ENCODE results near the gene FGD5.

FGD5 gene

GRCh38 chr3:14810801-14811661 is 7.7 kb upstream of the FGD5 start:
- Histone ChIP-seq H3K9ac (ENCODE audit: low read length) (peak overlapping the region; percentile 54), H3K4me3 (ENCODE audit: low read length) (peak overlapping the region; percentile 2), H3K36me3 (ENCODE audit: control insufficient read depth, insufficient read depth, low read length) (no peaks in the 10 kb centered on the region), H3K27me3 (ENCODE audit: control insufficient read depth, insufficient read depth, low read length) (peaks cover 49% of the 10 kb centered on the region), H3K4me1 (ENCODE audit: control insufficient read depth, insufficient read depth, low read length) (peaks cover 19% of the 10 kb centered on the region), H3K9me3 (ENCODE audit: control insufficient read depth, low read length) (no peaks in the 10 kb centered on the region)

GRCh38 chr3:14811684-14812083 is 7.1 kb upstream of the FGD5 start:
- H3K4me1 ChIP-seq (ENCODE audit: control insufficient read depth, insufficient read depth, low read length) = peaks cover 13% of the 10 kb centered on the region
- H3K4me3 ChIP-seq (ENCODE audit: low read length) = no peak overlapping the region
- H3K36me3 ChIP-seq (ENCODE audit: control insufficient read depth, insufficient read depth, low read length) = no peaks in the 10 kb centered on the region
- peak overlapping the region; percentile 54 for H3K9ac ChIP-seq (ENCODE audit: low read length)
- H3K9me3 ChIP-seq (ENCODE audit: control insufficient read depth, low read length) = no peaks in the 10 kb centered on the region
- peaks cover 51% of the 10 kb centered on the region for H3K27me3 ChIP-seq (ENCODE audit: control insufficient read depth, insufficient read depth, low read length)

- no peak overlapping the region for H3K4me3 ChIP-seq (ENCODE audit: low read length)
- H3K27me3 ChIP-seq (ENCODE audit: control insufficient read depth, insufficient read depth, low read length) = peaks cover 51% of the 10 kb centered on the region
- peaks cover 7% of the 10 kb centered on the region for H3K4me1 ChIP-seq (ENCODE audit: control insufficient read depth, insufficient read depth, low read length)
- H3K9me3 ChIP-seq (ENCODE audit: control insufficient read depth, low read length) = no peaks in the 10 kb centered on the region
- no peaks in the 10 kb centered on the region for H3K36me3 ChIP-seq (ENCODE audit: control insufficient read depth, insufficient read depth, low read length)
- H3K9ac ChIP-seq (ENCODE audit: low read length) = no peak overlapping the region
These were observed 6.5 kb upstream of the FGD5 start for GRCh38 chr3:14812196-14812790.

- no peak overlapping the region for H3K9ac ChIP-seq (ENCODE audit: low read length)
- H3K36me3 ChIP-seq (ENCODE audit: control insufficient read depth, insufficient read depth, low read length) = no peaks in the 10 kb centered on the region
- H3K9me3 ChIP-seq (ENCODE audit: control insufficient read depth, low read length) = no peaks in the 10 kb centered on the region
- H3K4me3 ChIP-seq (ENCODE audit: low read length) = no peak overlapping the region
- H3K4me1 ChIP-seq (ENCODE audit: control insufficient read depth, insufficient read depth, low read length) = peaks cover 7% of the 10 kb centered on the region
- H3K27me3 ChIP-seq (ENCODE audit: control insufficient read depth, insufficient read depth, low read length) = peaks cover 37% of the 10 kb centered on the region
These were observed 4.3 kb upstream of the FGD5 start for GRCh38 chr3:14814411-14814871.

GRCh38 chr3:14816359-14816758 is 2.4 kb upstream of the FGD5 start:
- Histone ChIP-seq H3K4me1 (ENCODE audit: control insufficient read depth, insufficient read depth, low read length) (no peaks in the 10 kb centered on the region), H3K9me3 (ENCODE audit: control insufficient read depth, low read length) (no peaks in the 10 kb centered on the region), H3K27me3 (ENCODE audit: control insufficient read depth, insufficient read depth, low read length) (peaks cover 22% of the 10 kb centered on the region), H3K9ac (ENCODE audit: low read length) (no peak overlapping the region), H3K4me3 (ENCODE audit: low read length) (no peak overlapping the region), H3K36me3 (ENCODE audit: control insufficient read depth, insufficient read depth, low read length) (no peaks in the 10 kb centered on the region)

GRCh38 chr3:14819671-14820070 is 909 bp downstream of the FGD5 start:
- H3K4me3 ChIP-seq (ENCODE audit: low read length) = no peak overlapping the region
- no peak overlapping the region for H3K9ac ChIP-seq (ENCODE audit: low read length)
- H3K9me3 ChIP-seq (ENCODE audit: control insufficient read depth, low read length) = no peaks in the 10 kb centered on the region
- no peaks in the 10 kb centered on the region for H3K36me3 ChIP-seq (ENCODE audit: control insufficient read depth, insufficient read depth, low read length)
- H3K27me3 ChIP-seq (ENCODE audit: control insufficient read depth, insufficient read depth, low read length) = peaks cover 7% of the 10 kb centered on the region
- no peaks in the 10 kb centered on the region for H3K4me1 ChIP-seq (ENCODE audit: control insufficient read depth, insufficient read depth, low read length)

GRCh38 chr3:14820156-14820555 is 1.4 kb downstream of the FGD5 start:
- Histone ChIP-seq H3K36me3 (ENCODE audit: control insufficient read depth, insufficient read depth, low read length) (no peaks in the 10 kb centered on the region), H3K4me3 (ENCODE audit: low read length) (no peak overlapping the region), H3K4me1 (ENCODE audit: control insufficient read depth, insufficient read depth, low read length) (no peaks in the 10 kb centered on the region), H3K27me3 (ENCODE audit: control insufficient read depth, insufficient read depth, low read length) (peaks cover 7% of the 10 kb centered on the region), H3K9ac (ENCODE audit: low read length) (no peak overlapping the region), H3K9me3 (ENCODE audit: control insufficient read depth, low read length) (no peaks in the 10 kb centered on the region)

- no peaks in the 10 kb centered on the region for H3K4me1 ChIP-seq (ENCODE audit: control insufficient read depth, insufficient read depth, low read length)
- no peak overlapping the region for H3K4me3 ChIP-seq (ENCODE audit: low read length)
- H3K9me3 ChIP-seq (ENCODE audit: control insufficient read depth, low read length) = no peaks in the 10 kb centered on the region
- H3K27me3 ChIP-seq (ENCODE audit: control insufficient read depth, insufficient read depth, low read length) = peaks cover 5% of the 10 kb centered on the region
- H3K9ac ChIP-seq (ENCODE audit: low read length) = no peak overlapping the region
- no peaks in the 10 kb centered on the region for H3K36me3 ChIP-seq (ENCODE audit: control insufficient read depth, insufficient read depth, low read length)
These were observed 2.4 kb downstream of the FGD5 start for GRCh38 chr3:14821151-14821550.

GRCh38 chr3:14822134-14822533 is 3.4 kb downstream of the FGD5 start:
- Histone ChIP-seq H3K4me3 (ENCODE audit: low read length) (no peak overlapping the region), H3K9ac (ENCODE audit: low read length) (no peak overlapping the region), H3K27me3 (ENCODE audit: control insufficient read depth, insufficient read depth, low read length) (peaks cover 4% of the 10 kb centered on the region), H3K36me3 (ENCODE audit: control insufficient read depth, insufficient read depth, low read length) (no peaks in the 10 kb centered on the region), H3K4me1 (ENCODE audit: control insufficient read depth, insufficient read depth, low read length) (no peaks in the 10 kb centered on the region), H3K9me3 (ENCODE audit: control insufficient read depth, low read length) (no peaks in the 10 kb centered on the region)

GRCh38 chr3:14822670-14823390 is 4.1 kb downstream of the FGD5 start:
- H3K9me3 ChIP-seq (ENCODE audit: control insufficient read depth, low read length) = no peaks in the 10 kb centered on the region
- H3K4me3 ChIP-seq (ENCODE audit: low read length) = no peak overlapping the region
- H3K4me1 ChIP-seq (ENCODE audit: control insufficient read depth, insufficient read depth, low read length) = no peaks in the 10 kb centered on the region
- no peak overlapping the region for H3K9ac ChIP-seq (ENCODE audit: low read length)
- no peaks in the 10 kb centered on the region for H3K36me3 ChIP-seq (ENCODE audit: control insufficient read depth, insufficient read depth, low read length)
- peaks cover 4% of the 10 kb centered on the region for H3K27me3 ChIP-seq (ENCODE audit: control insufficient read depth, insufficient read depth, low read length)

- H3K36me3 ChIP-seq (ENCODE audit: control insufficient read depth, insufficient read depth, low read length) = no peaks in the 10 kb centered on the region
- no peak overlapping the region for H3K9ac ChIP-seq (ENCODE audit: low read length)
- no peaks in the 10 kb centered on the region for H3K9me3 ChIP-seq (ENCODE audit: control insufficient read depth, low read length)
- H3K4me1 ChIP-seq (ENCODE audit: control insufficient read depth, insufficient read depth, low read length) = no peaks in the 10 kb centered on the region
- H3K27me3 ChIP-seq (ENCODE audit: control insufficient read depth, insufficient read depth, low read length) = peaks cover 4% of the 10 kb centered on the region
- H3K4me3 ChIP-seq (ENCODE audit: low read length) = no peak overlapping the region
These were observed 4.6 kb downstream of the FGD5 start for GRCh38 chr3:14823393-14823792.

All from mucosa of stomach (tissue), 1 donor.